HepG2 (cell line): ENCODE measurements around the gene CADPS. TPM values are rescaled to one million over a fixed set of nuclear protein-coding genes. Genes with fewer than 3 reads are reported as not detected.

Experiments
- ATAC-seq: fragments of 200-7000 bp; cut with Tn5 transposase; 3 replicates; pipeline ENCODE4 v1.9.1; 2020; ENCODE audit warnings: mild to moderate bottlenecking, moderate library complexity
- BruUV-seq: library from RNA; stranded (reverse); fragments of 400-500 nt; replicated peaks from 2 replicates; lab custom pipeline; 2021; lab: Mats Ljungman, UMichigan
- CTCF ChIA-PET: fragments of 300-600 bp; formaldehyde crosslinking; extraction: SDS; loops from one replicate; lab custom pipeline; 2021; ENCODE audit warnings: low total read pairs, inconsistent platforms, low intra/inter-chr PET ratio; lab: Yijun Ruan, JAX
- POLR2A ChIA-PET: fragments of 350-600 bp; sonication (Branson Sonifier 250); formaldehyde crosslinking; loops from one replicate; lab custom pipeline; 2020; ENCODE audit warnings: antibody characterized with exemption, inconsistent platforms; lab: Yijun Ruan, JAX
- DNase-seq: peaks from one replicate; pipeline ENCODE4 v3.0.0-alpha.2; 2015; ENCODE audit warnings: low spot score
- FAIRE-seq: peaks from 3 replicates; lab custom pipeline; 2011; peaks lifted over from hg19 to GRCh38; lab: Jason Lieb, UNC
- H2AFZ ChIP-seq: one replicate; pipeline ENCODE4 v1.6.1; 2011; ENCODE audit warnings: low read length, inconsistent platforms
- H3K27ac ChIP-seq: fragments of 300-600 bp; 3 replicates; pipeline ENCODE4 v1.8.0; 2011; ENCODE audit warnings: mixed run types, mild to moderate bottlenecking, mixed read lengths, low read length, inconsistent platforms; ENCODE audit not compliant: insufficient read depth; ENCODE audit errors: extremely low read length
- H3K27me3 ChIP-seq, 2 experiments: fragments of 200-600 bp in 1 of 2; 2 replicates in 1 of 2; 3 replicates in 1 of 2; pipeline versions ENCODE4 v1.6.0 to v1.8.0; 2011; ENCODE audit warnings: low read length in 2 of 2, mild to moderate bottlenecking in 2 of 2, moderate library complexity in 2 of 2, inconsistent platforms in 1 of 2; ENCODE audit not compliant: insufficient read depth in 2 of 2, control insufficient read depth in 1 of 2
- H3K36me3 ChIP-seq, 2 experiments: fragments of 200-600 bp in 1 of 2; replicated peaks in 1 of 2; 2 replicates in 1 of 2; 3 replicates in 1 of 2; pipeline versions ENCODE4 v1.5.1 to v1.8.0; 2011; ENCODE audit warnings: low read length in 2 of 2, inconsistent platforms in 1 of 2; ENCODE audit not compliant: insufficient read depth in 2 of 2, control insufficient read depth in 1 of 2
- H3K4me1 ChIP-seq: 2 replicates; pipeline ENCODE4 v1.5.1; 2012; ENCODE audit warnings: low read length, inconsistent platforms; ENCODE audit not compliant: insufficient read depth
- H3K4me2 ChIP-seq: 2 replicates; pipeline ENCODE4 v1.6.0; 2011; ENCODE audit warnings: low read depth, low read length, inconsistent platforms
- H3K4me3 ChIP-seq, 3 experiments: fragments of 200-600 bp in 1 of 3; sonication (generic), shearing (Covaris generic) in 1 of 3; replicated peaks in 1 of 3; 2 replicates each; pipeline ENCODE4 v1.5.1; 2011 to 2016; ENCODE audit warnings: low read length in 3 of 3, inconsistent platforms in 2 of 3, low read depth in 2 of 3, mild to moderate bottlenecking in 2 of 3, control low read depth in 1 of 3, mixed read lengths in 1 of 3; ENCODE audit not compliant: insufficient read depth in 1 of 3
- H3K79me2 ChIP-seq: one replicate; pipeline ENCODE4 v1.6.1; 2011; ENCODE audit warnings: low read length, inconsistent platforms; ENCODE audit not compliant: insufficient read depth
- H3K9ac ChIP-seq: 2 replicates; pipeline ENCODE4 v1.6.0; 2011; ENCODE audit warnings: mild to moderate bottlenecking, low read depth, low read length, inconsistent platforms; ENCODE audit not compliant: insufficient read depth
- H3K9me3 ChIP-seq: 2 replicates; pipeline ENCODE4 v1.5.1; 2012; ENCODE audit warnings: mild to moderate bottlenecking, low read length
- H4K20me1 ChIP-seq: 2 replicates; pipeline ENCODE4 v1.6.0; 2011; ENCODE audit warnings: inconsistent platforms, mild to moderate bottlenecking, low read length, moderate library complexity; ENCODE audit not compliant: insufficient read depth
- AKNA ChIP-seq: sonication (generic); formaldehyde crosslinking; IDR thresholded peaks from 2 replicates; pipeline ENCODE4 v1.4.0; 2020; ENCODE audit warnings: missing genetic modification reagents, borderline replicate concordance
- ATF1 ChIP-seq: IDR thresholded peaks from 2 replicates; pipeline ENCODE4 v1.6.1; 2016; ENCODE audit warnings: mild to moderate bottlenecking, control low read depth
- ESRRA ChIP-seq: sonication (generic); formaldehyde crosslinking; IDR thresholded peaks from 2 replicates; pipeline ENCODE4 v1.5.1; 2020; ENCODE audit warnings: mild to moderate bottlenecking, low read depth, missing genetic modification reagents
- HOXA7 ChIP-seq: sonication (generic); formaldehyde crosslinking; IDR thresholded peaks from 2 replicates; pipeline ENCODE4 v1.8.1; 2022; ENCODE audit warnings: mild to moderate bottlenecking, missing genetic modification reagents, moderate library complexity
- WIZ ChIP-seq: sonication (generic); formaldehyde crosslinking; IDR thresholded peaks from 2 replicates; pipeline ENCODE4 v1.5.1; 2020; ENCODE audit warnings: mild to moderate bottlenecking, missing genetic modification reagents
- ZNF232 ChIP-seq: sonication (generic); formaldehyde crosslinking; IDR thresholded peaks from 2 replicates; pipeline ENCODE4 v1.4.0; 2020; ENCODE audit warnings: missing genetic modification reagents, borderline replicate concordance
- WGBS: methylation state at CpG from one replicate; pipeline ENCODE4 v1.1.6; 2017; ENCODE audit warnings: low lambda C conversion rate; 5-methylcytosine and 5-hydroxymethylcytosine counted together
- in situ Hi-C: cut with HindIII; loops from 2 replicates; pipeline ENCODE4 v1.10.0; 2017; ENCODE audit warnings: low pct_unique_long_range_greater_than_20kb; ENCODE audit not compliant: extremely low pct_ligation_motif_present
- intact Hi-C: fragments of 100-400 bp; cut with micrococcal nuclease; formaldehyde crosslinking; loops from one replicate; pipeline ENCODE4 v1.10.0; 2022; ENCODE audit not compliant: unreplicated experiment
- polyA plus RNA-seq, 8 experiments: library from polyadenylated mRNA; depleted of rRNA in 3 of 8; stranded (reverse) in 7 of 8; unstranded in 1 of 8; fragments of >200 nt; fragmentation: Illumina TruSeq in 4 of 8; extraction: Trizol in 4 of 8; gene quantifications; 2 replicates each; pipeline versions ENCODE4 v1.2.1 to v1.2.3, GENCODE V29; 2011 to 2016; ENCODE audit warnings: low read depth in 4 of 8, missing spikeins in 1 of 8, mixed read lengths in 1 of 8; ENCODE audit not compliant: insufficient read depth in 1 of 8
- total RNA-seq, 5 experiments: library from RNA; depleted of rRNA; stranded (reverse); fragments of >200 nt; fragmentation: Illumina TruSeq; extraction: Trizol; gene quantifications; 2 replicates each; pipeline ENCODE4 v1.2.3, GENCODE V29; 2016; ENCODE audit warnings: low read depth in 1 of 5

The CADPS gene
- total and polyA plus RNA-seq, 2 of the 13 experiments (the other 11 are each of a cell fraction or from before 2014, with no cell fraction given): not detected

DNA sequence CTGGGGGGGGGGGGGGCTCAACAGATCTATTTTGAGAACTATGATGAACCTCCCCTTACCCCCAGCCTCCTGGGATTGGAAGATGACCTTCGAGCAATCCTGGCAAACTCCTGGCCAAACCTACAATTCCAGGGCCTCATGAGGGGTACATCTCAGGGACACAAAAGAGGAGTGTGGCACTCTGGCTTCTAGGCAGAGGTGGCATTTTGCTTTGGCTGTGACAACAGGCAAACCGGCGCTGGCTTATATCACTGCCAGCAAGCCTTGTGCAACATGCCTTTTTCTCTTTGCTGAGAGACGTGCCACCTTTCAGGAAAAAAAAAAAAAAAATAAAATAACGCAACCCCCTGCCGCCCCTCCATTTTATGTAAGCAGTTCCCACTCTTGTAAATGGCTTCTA lies 470.1 kb downstream of the CADPS start:
- Histone ChIP-seq H3K9me3 (no peaks in the 10 kb centered on the region), H3K4me3 (no peak overlapping the region), H3K27me3 (peaks cover 1 to 27% of the 10 kb centered on the region in 2 experiments; a peak in 2 of 5 replicates)
- in situ Hi-C loops: no loop called here
- POLR2A ChIA-PET: no interaction called here
- TF ChIP-seq ZNF232 (CRISPR knock-in tag) (no peak), HOXA7 (CRISPR knock-in tag) (no peak), ATF1 (CRISPR knock-in tag) (no peak), WIZ (no peak)
- TF ChIP-seq, all 625 proteins: peak for 0
- WGBS: under 1% methylated on average over 6 of the region's 6 CpGs
- H3K27ac ChIP-seq: no peak overlapping the region
- no peak overlapping the region for H3K4me2 ChIP-seq
- no peak for DNase-seq
- intact Hi-C loops: no loop called here
- no peaks in the 10 kb centered on the region for H3K79me2 ChIP-seq
- no peak for FAIRE-seq
- no peak for ATAC-seq
- BruUV-seq: no TSS peak
- no peak overlapping the region for H3K9ac ChIP-seq
- no peaks in the 10 kb centered on the region for H3K36me3 ChIP-seq
- no peaks in the 10 kb centered on the region for H3K4me1 ChIP-seq
- CTCF ChIA-PET: no interaction called here
- no peaks in the 10 kb centered on the region for H4K20me1 ChIP-seq
- H2AFZ ChIP-seq: no peak overlapping the region

- Histone ChIP-seq H3K36me3 (no peaks in the 10 kb centered on the region), H3K9me3 (no peaks in the 10 kb centered on the region), H3K27me3 (peaks cover 1 to 27% of the 10 kb centered on the region in 2 experiments; a peak in 2 of 5 replicates), H2AFZ (no peak overlapping the region), H3K4me1 (no peaks in the 10 kb centered on the region), H4K20me1 (no peaks in the 10 kb centered on the region), H3K4me3 (no peak overlapping the region), H3K9ac (no peak overlapping the region), H3K79me2 (no peaks in the 10 kb centered on the region), H3K27ac (no peak overlapping the region), H3K4me2 (no peak overlapping the region)
- 21% methylated on average over 8 of the region's 8 CpGs for WGBS
- in situ Hi-C loops (no loop called here), intact Hi-C loops (no loop called here)
- ChIA-PET CTCF (no interaction called here), POLR2A (no interaction called here)
- no TSS peak for BruUV-seq
- FAIRE-seq (no peak), DNase-seq (no peak), ATAC-seq (no peak)
- TF ChIP-seq ESRRA (CRISPR knock-in tag) (no peak), AKNA (CRISPR knock-in tag) (no peak)
These were observed 470.9 kb downstream of the CADPS start for GRCh38 chr3:62404321-62404720.
